ENCODE measurements around the gene LBX2. TPM values are rescaled to one million over a fixed set of nuclear protein-coding genes. Genes with fewer than 3 reads are reported as not detected.

Gene LBX2
- total RNA-seq, 2 experiments from 2014 or later, result 0.36 to 0.51 TPM

GRCh38 chr2:74528600-74529356 is 29.4 kb upstream of the LBX2 start:
- ChIA-PET CTCF (interaction anchor here (1.3 to 4.1 kb wide), 7 partner anchors 9 to 69 kb away, joined by 3 to 20 read pairs (median 7); partner anchors contain the start of genes CCDC142, LBX2, MRPL53 and TTC31), POLR2A (interaction anchor here (0.6 to 1.5 kb wide), 6 partner anchors 14 to 72 kb away, joined by 3 to 7 read pairs (median 4); partner anchors contain the start of genes LBX2, MRPL53, TLX2 and WBP1)

- CTCF ChIA-PET, result interaction anchor here (0.8 to 1.5 kb wide), 2 partner anchors 18 to 61 kb away, joined by 3 read pairs; no protein-coding TSS in a partner anchor
- POLR2A ChIA-PET, result no interaction called here
Observed at GRCh38 chr2:74527741-74528140, 28.3 kb upstream of the LBX2 start.

GRCh38 chr2:74526649-74527230 is 27.3 kb upstream of the LBX2 start:
- ChIA-PET POLR2A (no interaction called here), CTCF (interaction anchor here (0.5 to 1.4 kb wide), 3 partner anchors 45 to 314 kb away, joined by 3 to 4 read pairs (median 4); no protein-coding TSS in a partner anchor)

DNA sequence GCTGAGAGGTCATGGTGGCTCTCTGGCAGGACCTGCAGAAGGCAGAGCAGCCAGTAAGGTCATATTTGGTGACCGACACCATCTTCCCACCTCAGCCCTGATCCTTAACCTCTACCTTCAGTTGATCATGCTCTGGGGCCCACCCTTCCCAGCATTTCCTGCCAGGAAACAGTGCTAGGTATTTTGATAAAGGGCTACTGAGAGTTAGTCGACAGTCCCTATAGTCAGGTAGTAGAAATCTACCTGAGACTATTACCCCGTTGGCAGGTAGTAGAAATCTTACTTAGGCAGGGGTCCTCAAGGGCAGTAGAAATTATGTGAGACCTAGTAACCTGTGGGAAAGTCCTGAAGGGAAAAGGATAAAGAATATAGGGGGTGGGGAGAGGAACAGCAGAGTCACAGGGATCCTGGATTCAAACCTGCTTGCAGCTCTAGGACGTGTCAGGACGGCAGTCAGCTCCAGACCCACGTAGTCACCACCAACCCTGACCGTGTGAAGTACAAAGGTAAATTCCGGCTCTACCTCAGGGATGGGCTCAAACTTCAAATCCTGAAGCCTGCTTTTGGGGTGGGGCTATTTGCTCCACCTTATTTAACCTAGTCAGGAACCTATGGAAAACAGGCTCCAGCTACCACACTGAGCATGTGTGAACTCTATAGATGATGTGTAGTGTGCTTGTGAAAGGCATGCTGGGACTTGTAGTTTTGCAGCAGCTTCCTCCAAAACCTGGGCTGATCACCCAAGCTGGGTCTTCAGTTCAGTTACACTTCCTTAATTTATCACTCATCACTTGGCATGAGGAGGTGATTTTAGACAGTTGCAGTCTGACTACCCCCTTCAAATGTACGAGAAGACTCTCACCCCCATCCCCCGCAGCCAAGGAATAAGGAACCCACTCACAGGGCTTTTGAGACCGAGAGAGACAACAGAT is 26.6 kb upstream of the LBX2 start, which contains the start of gene DQX1:
TSS of gene DQX1 (minus strand) at position 515 of the 932 bp plus-strand sequence. CDS start at position 13, 502 bp downstream.
- POLR2A ChIA-PET, result no interaction called here
- CTCF ChIA-PET, result interaction anchor here (0.9 to 1.4 kb wide), 2 partner anchors 44 to 51 kb away, joined by 3 to 4 read pairs; no protein-coding TSS in a partner anchor

DNA sequence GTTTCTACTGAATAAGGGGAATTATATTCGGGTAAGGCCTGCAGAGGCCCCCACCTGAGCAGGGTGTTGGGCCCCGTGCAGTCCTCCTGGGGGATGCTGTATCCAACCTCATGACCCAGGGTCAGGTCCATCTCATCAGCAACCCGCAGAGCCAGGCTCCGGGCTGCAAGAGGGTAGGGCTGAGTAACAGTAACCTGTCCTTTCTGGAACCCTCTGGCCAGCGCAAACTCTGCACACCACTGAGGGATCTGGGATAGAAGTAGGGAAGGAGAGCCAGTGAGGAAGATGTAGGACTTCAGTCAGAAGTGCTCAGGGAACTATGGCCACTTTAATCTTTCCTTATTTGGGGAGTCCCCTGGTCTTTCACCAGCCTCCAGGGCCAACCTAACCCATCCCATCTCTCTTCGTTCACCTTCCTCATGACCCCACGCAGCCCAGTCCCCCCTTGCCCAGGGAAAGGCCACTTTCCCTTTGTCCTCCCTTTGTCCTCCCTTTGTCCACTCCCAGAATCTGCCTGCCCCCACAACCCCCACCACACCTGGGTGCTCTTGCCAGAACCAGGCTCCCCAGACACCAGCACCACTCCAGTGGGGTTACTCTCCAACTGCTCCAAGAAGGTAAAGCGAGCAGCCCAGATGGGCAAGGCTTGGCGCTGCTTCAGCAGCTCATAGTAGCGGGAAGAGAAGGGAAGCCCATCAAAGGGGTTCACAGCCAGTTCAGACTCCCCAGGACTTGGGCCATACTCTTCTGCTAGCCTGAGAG is 25.7 kb upstream of the LBX2 start:
- ChIA-PET CTCF (no interaction called here), POLR2A (no interaction called here)

DNA sequence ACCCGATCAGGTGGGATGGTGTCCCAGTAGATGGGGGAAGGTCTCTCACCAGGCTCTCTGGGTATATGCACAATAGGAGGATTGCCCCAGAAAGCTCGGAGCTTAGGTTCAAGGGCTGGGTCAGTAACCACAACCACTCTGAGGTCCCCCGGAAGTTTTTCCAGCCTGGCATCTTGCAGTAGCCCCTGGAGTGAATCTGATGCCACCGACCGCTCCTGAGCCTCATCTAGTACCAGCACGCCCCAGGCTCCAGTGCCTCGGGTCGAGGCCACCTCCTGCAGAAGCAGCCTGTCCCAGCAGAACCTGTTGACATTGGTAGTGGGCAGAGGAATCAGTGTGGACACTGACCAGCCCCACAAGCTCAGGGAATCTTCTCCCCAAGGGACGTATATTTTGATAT is 24.6 kb upstream of the LBX2 start:
- ChIA-PET CTCF (interaction anchor here (1.2 kb wide), 1 partner anchor 9 kb away, joined by 3 read pairs; the partner anchor contains the start of gene TLX2), POLR2A (no interaction called here)

DNA sequence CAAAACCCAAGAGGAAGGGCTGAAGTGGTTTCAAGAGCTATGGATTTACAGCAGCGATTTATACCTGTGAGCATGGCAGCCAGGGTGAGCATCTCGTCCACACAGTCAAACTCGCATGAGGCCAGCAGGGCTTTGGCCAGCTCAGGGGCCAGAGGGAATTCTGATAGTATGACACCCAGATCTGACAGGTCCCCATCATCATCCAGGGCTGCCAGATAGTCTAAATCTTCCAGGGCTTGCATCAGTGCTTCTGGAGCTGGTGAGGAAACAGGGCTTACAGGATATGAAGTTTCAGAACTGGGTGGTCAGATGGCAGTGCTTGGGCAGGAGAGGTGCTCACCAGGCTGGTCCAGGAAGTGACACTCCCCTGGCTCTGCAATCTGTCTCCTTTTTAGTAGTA is 23.1 kb upstream of the LBX2 start:
- ChIA-PET POLR2A (no interaction called here), CTCF (interaction anchor here (0.9 to 1.5 kb wide), 5 partner anchors 8 to 40 kb away, joined by 3 read pairs; partner anchors contain the start of genes CCDC142, PCGF1, TLX2 and TTC31)

GRCh38 chr2:74516650-74517049 is 17.2 kb upstream of the LBX2 start:
- ChIA-PET POLR2A (interaction anchor here (1.0 kb wide), 1 partner anchor 17 kb away, joined by 3 read pairs; the partner anchor contains the start of gene LBX2), CTCF (interaction anchor here (0.6 kb wide), 1 partner anchor 15 kb away, joined by 3 read pairs; no protein-coding TSS in a partner anchor)

GRCh38 chr2:74515981-74516633 is 16.7 kb upstream of the LBX2 start:
- ChIA-PET POLR2A (interaction anchor here (1.0 to 1.4 kb wide), 2 partner anchors 15 to 17 kb away, joined by 3 to 8 read pairs; partner anchors contain the start of gene LBX2), CTCF (no interaction called here)

GRCh38 chr2:74515271-74515980 is 16.0 kb upstream of the LBX2 start:
- ChIA-PET POLR2A (interaction anchor here (0.6 to 1.4 kb wide), 3 partner anchors 14 to 28 kb away, joined by 3 to 8 read pairs (median 5); partner anchors contain the start of genes AUP1 and HTRA2), CTCF (interaction anchor here (1.3 kb wide), 1 partner anchor 8 kb away, joined by 3 read pairs; no protein-coding TSS in a partner anchor)

GRCh38 chr2:74514368-74515270 is 15.2 kb upstream of the LBX2 start, which contains the start of gene TLX2:
TLX2 (plus strand) TSS chr2:74514450; CDS start chr2:74514807, 357 bp downstream.
- CTCF ChIA-PET, result interaction anchor here (1.3 kb wide), 1 partner anchor 9 kb away, joined by 3 read pairs; no protein-coding TSS in a partner anchor
- POLR2A ChIA-PET, result interaction anchor here (0.6 to 1.4 kb wide), 4 partner anchors 15 to 29 kb away, joined by 3 to 8 read pairs (median 4); partner anchors contain the start of genes AUP1 and HTRA2

DNA sequence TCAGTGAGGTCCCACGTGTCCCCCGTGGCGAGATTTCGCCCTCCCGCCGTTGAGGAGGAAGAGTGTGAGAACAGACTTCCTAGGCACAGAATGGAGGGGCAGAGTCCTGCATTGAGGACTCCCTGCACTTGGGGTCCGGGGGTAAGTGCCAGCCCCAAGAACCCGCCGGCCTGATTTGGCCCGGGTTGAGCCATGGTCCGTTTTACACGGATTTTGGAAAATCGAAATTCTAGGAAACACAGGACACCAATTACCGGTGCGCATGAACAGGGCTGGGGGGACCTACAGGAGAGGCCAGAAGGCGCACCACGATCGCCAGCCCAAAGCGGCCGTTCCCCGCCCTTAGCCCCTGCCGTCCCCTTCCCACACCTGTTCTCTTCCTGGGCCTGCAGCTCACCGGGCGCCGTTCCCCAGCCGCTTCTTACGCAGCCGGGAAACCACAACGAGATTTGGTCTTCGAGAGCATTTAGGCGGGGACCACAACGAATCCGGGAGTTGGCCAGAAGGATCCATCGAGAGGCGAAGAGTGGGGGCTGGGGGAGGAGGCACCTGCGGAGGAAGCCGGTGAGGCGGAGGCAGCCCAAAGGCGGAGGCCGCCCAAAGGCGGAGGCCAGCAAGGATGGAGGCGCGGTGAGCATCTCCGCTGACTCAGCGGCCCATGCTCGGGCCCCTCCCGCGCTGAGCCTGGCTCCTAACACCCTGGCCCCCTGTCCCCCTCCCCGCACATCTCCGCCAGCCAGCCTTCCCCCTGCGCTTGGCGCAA is 14.4 kb upstream of the LBX2 start:
- CTCF ChIA-PET, result interaction anchor here (1.3 kb wide), 1 partner anchor 9 kb away, joined by 3 read pairs; no protein-coding TSS in a partner anchor
- POLR2A ChIA-PET, result interaction anchor here (1.1 to 1.4 kb wide), 3 partner anchors 10 to 16 kb away, joined by 3 to 5 read pairs (median 3); partner anchors contain the start of genes AUP1 and HTRA2

DNA sequence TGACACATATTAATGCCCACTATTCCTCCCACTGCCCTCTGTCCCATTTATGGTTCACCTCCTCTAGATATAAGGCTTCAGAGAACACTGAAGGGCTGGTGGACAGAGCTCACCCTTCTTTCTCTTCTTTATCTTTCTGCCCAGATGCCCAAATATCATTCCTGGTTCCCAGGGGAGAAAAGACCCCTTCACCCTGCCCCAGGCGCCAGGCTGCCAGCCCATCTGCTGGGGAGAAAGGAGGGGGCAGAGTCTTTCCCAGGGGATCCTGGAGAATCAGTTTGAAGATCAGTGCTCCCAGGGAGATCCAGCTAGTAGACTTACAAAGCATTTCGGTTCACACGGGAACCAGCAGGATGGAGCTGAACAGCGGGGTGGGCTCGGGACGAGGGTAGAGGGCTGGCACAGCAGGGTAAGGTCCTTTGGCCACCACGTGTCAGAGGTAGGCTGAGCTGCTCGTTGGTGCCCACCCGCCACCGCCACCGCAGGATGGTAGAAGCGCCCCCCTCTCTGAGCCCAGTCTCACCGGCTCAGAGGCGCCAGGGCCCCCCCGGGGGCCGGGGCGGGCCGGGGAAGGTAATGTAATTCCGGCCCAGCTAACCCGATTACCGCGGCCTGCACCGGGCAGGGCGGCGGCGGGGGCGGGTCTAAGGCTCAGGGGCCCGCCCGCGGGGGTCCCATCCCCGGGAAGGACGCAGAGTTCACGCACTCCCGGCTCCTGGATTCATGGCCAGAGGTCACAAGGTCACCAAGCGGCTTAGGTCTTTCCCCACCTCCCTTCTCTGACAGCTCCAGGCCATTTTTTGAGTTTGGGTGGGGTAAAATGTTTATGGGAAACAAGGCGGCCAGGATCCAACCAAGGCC is 13.6 kb upstream of the LBX2 start:
- CTCF ChIA-PET, result no interaction called here
- POLR2A ChIA-PET, result interaction anchor here (0.5 to 1.3 kb wide), 3 partner anchors 9 to 204 kb away, joined by 3 read pairs; no protein-coding TSS in a partner anchor

All from activated CD8-positive, alpha-beta memory T cell treated with anti-CD3 and anti-CD28 coated beads for 36 hours (primary cell).